Stomach (tissue), 4 donors: Measurements from ENCODE around the gene FAM81A.

Source experiments
- CTCF ChIP-seq, 7 experiments: fragments of 450-650 bp in 4 of 7; fragments of 200-600 bp in 3 of 7; sonication (generic) in 3 of 7; IDR thresholded peaks; one replicate each; pipeline ENCODE4 v1.5.1; 2016 to 2019; ENCODE audit warnings: antibody characterized with exemption in 7 of 7, control low read depth in 2 of 7, mild to moderate bottlenecking in 1 of 7
- EP300 ChIP-seq: sonication (generic); formaldehyde crosslinking; IDR thresholded peaks from one replicate; pipeline ENCODE4 v1.6.1; 2017; ENCODE audit warnings: antibody characterized with exemption
- POLR2A ChIP-seq, 4 donors: fragments of 450-650 bp; IDR thresholded peaks; one replicate each; pipeline ENCODE4 v1.6.1; 2016; ENCODE audit warnings: antibody characterized with exemption in 4 of 4, control low read depth in 2 of 4, mild to moderate bottlenecking in 1 of 4, moderate library complexity in 1 of 4
- POLR2AphosphoS5 ChIP-seq, 3 donors: sonication (generic); formaldehyde crosslinking; IDR thresholded peaks; one replicate each; pipeline ENCODE4 v1.6.1; 2016; ENCODE audit warnings: antibody characterized with exemption in 3 of 3

DNA sequence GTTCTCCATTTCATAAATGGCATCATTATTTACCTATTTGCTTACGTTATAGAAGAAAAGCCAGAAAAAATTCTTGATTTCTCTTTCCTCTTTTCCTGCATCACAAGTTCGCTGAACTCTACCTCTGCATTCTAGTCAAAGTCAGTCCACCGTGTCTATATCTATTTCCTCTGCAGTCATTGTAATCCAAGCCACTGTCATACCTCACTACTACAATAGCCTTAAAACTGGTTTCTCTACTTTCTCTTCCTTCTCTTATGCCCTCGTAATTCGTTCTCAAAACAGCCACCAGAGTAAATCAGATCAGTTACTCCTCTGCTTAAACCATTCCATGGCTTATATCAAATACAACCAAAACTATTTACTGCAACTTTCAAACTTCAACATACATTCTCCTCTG lies 13.4 kb upstream of the FAM81A start:
- no peak for TF ChIP-seq CTCF (IDR thresholded peaks at IDR 0.05)
- TF ChIP-seq POLR2AphosphoS5 (IDR thresholded peaks at IDR 0.05) = no peak
- no peak for TF ChIP-seq POLR2A (IDR thresholded peaks at IDR 0.05)
- no peak for TF ChIP-seq EP300
